NCI-H2081 treated with DMSO at 0.1 percent for 48 hours (cell line): ENCODE measurements around the gene ATF2.

Experiments
- DNase-seq: peaks from one replicate; lab custom pipeline; 2025; lab: John Stamatoyannopoulos, UW

The ATF2 gene

GRCh38 chr2:175025233-175025632, 142.8 kb downstream of the ATF2 start:
- no peak for DNase-seq

- no peak for DNase-seq
These were observed 145.1 kb downstream of the ATF2 start for GRCh38 chr2:175022923-175023322.
